Dermis blood vessel endothelial cell (primary cell): Measurements from ENCODE around the gene C12orf43. TPM values are rescaled to one million over a fixed set of nuclear protein-coding genes. Genes with fewer than 3 reads are reported as not detected.
"Not testable (repeated sequence)": the region's sequence is repeated elsewhere in the genome, so short reads cannot be mapped to it uniquely, and the experiment has no call there.

Experiments
- DNase-seq: peaks from one replicate; pipeline ENCODE4 v3.0.0; 2010
- total RNA-seq: library from RNA; depleted of rRNA; stranded (reverse); fragments of >200 nt; gene quantifications from 2 replicates; pipeline ENCODE4 v1.2.3, GENCODE V29; 2014

The C12orf43 gene, protein sequence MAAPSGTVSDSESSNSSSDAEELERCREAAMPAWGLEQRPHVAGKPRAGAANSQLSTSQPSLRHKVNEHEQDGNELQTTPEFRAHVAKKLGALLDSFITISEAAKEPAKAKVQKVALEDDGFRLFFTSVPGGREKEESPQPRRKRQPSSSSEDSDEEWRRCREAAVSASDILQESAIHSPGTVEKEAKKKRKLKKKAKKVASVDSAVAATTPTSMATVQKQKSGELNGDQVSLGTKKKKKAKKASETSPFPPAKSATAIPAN
- total RNA-seq, result 11.1 and 22.2 TPM in 2 replicates

DNA sequence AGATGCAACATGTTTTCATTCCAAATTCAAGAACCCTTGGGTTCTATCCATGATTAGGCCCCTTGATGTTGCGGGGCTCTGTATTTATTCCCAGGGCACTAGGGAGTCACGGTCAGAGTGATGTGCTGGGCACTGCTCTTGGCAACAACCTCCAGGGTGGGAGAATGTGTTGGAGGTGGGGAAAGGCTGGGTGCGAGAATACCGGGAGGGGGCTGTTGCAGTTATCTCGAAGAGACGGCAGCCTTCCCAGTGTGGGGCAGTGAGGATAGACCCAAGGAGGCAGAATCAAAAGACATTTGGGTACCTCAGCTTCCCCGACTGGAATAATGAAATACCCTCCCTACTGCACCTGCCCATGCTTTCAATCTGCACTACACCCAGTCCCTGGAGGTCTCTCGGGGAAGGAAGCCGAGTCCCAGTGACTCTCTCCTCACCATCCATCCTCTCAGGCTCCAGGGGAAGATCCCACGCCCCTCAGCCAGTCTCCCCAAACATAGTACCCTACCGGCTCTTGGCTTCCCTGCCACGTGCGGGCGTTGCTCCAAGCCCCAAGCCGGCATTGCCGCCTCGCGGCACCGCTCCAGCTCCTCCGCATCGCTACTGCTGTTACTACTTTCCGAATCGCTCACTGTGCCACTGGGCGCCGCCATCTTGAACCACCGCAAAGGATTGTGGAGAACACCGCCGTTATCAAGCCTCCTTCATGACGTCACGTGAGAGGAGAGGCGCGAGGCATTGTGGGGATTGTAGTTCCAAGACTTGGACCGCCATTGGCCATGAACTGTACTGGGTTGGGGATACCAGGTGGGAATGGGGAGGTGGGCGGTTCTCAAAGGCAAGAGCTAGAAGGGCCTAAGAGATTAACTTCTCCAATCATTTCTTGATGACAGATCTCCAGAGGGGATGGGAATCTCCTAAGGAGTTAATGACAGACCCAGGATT is at the start of gene C12orf43:
Gene C12orf43, minus strand, starts transcription at position 663 of the 942 bp plus-strand sequence. Its CDS starts 13 bp downstream, at position 650.
- peak; percentile 95 for DNase-seq

DNA sequence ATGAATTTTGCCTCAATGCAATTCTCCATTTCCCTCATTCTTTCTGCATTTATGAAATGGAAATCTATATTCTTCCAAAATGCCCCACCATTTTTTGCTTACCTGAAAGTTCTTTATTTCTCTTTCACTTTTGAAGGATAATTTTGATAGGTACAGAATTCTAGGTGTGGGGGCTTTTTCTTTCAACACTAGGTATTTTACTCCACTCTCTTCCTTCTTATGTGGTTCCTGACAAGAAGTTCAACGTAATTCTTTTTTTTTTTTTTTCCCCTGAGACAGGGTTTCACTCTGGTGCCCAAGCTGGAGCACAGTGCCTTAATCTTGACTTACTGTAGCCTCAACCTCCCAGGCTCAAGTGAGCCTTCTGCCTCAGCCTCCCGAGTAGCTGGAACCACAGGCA is 49.1 kb upstream of the C12orf43 start:
- no peak for DNase-seq

DNA sequence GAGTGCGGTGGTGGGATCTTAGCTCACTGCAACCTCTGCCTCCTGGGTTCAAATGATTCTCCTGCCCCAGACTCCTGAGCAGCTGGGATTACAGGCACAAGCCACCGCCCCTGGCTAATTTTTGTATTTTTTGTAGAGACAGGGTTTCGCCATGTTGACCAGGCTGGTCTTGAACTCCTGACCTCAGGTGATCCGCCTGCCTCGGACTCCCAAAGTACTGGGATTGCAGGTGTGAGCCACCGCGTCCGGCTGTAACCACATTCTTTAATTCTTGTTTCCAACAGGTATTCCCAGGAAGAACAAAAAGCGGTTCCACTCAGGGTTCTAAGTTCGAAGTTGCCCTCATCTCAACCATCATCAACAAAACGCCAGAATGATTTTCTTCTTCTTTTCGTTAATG is 48.3 kb upstream of the C12orf43 start:
- not testable (repeated sequence) for DNase-seq

DNA sequence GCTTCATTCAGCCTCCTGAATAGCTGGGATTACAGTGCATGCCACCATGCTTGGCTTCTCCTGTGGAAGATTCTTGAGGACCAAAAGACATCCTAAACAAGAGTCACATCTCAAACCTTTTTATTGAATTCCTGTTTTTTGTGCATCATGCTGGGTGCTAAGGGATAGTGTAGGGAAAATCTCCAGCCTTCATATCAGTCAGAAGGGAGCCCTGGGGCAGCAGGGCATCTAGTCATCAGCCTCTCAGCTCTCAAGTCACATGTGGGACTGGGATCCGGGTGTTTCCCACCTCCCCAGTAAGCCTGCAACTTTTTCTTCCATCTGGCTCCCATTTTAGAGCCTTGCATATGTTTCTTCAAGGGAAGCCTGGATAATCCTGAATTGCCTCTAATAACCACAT is 47.8 kb upstream of the C12orf43 start:
- DNase-seq, result no peak

DNA sequence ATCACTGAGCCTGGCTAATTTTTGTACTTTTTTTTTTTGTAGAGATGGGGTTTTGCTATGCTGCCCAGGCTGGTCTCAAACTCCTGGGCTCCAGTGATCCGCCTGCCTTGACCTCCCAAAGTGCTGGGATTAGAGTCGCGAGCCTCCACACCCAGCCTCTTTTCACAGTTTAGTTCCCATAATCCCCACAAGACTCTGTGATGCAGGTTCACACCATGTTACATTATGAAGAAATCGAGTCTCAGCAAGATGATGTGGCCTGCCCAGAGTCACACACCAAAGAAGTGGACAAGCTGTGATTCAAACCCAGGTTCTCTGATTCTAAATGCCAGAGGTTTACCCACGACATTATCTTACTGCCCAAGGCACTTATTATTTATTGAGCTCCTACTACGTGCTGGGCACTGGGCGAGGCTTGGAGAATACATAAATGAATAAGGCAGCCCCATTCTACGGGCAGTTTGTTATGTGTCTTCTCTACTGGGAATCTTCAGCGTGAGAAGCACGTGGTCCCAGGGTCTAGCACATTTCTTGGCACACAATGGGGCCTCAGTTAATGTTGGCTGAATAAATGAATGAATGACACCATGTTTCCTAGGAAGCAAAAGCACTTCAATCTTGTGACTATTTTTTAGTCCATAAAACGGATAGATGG is 46.2 kb upstream of the C12orf43 start:
- DNase-seq, result no peak

DNA sequence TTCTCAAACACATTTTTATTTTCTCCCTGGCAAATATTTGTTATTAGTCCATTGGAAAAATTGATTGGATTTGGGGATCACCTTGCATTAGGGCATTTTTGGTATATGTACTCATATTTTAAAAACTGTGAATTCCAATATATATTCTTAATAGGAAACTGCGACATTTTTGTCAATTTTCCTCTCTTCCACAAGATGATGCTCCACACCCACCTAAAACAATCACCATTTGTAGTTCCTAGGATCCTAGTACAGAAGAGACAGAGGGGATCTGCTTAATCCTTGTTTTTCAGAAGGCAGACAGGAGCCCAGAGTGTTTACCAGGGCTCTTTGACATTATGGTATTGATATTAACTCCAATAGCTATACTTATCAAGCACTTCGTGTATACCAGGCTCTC is 45.5 kb upstream of the C12orf43 start:
- peak; percentile 74 for DNase-seq

DNA sequence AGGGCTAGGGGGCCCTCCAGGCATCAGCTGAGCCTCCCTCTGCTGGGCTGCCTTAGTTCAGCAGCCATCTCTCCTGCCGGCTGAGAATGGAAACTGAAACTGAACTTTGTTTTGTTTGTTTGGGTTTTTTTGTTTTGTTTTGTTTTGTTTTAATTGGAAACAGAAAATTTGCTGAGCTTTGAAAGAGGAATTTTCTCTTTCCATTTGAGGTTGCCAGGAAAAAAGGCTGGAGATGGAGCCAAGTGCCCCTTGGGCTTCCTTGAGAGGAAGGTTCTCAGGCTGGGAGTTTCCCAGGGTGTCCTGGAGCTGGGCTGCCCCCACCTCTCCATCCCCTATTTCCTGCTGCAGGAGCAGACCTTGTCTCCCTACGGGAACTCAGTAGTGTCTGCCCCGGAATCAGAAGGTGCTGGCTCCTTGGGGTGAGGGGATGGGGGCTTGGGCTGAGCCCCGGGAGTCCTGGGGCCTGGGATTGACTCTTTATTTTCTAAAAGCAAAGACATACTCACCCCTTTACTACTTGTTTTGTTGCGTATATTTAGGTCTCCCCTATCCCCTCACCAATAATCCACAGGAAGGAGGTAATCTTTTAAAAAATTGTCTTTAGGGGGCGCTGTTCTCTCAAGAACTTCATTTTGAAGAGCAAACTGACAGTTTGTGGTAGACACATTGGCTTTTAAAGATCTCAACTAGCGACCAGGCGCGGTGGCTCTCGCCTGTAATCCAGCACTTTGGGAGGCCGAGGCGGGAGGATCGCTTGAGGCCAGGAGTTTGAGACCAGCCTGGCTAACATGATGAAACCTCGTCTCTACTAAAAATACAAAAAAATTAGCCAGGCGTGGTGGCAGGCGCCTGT is 44.1 kb upstream of the C12orf43 start:
- peak; percentile 79 for DNase-seq

DNA sequence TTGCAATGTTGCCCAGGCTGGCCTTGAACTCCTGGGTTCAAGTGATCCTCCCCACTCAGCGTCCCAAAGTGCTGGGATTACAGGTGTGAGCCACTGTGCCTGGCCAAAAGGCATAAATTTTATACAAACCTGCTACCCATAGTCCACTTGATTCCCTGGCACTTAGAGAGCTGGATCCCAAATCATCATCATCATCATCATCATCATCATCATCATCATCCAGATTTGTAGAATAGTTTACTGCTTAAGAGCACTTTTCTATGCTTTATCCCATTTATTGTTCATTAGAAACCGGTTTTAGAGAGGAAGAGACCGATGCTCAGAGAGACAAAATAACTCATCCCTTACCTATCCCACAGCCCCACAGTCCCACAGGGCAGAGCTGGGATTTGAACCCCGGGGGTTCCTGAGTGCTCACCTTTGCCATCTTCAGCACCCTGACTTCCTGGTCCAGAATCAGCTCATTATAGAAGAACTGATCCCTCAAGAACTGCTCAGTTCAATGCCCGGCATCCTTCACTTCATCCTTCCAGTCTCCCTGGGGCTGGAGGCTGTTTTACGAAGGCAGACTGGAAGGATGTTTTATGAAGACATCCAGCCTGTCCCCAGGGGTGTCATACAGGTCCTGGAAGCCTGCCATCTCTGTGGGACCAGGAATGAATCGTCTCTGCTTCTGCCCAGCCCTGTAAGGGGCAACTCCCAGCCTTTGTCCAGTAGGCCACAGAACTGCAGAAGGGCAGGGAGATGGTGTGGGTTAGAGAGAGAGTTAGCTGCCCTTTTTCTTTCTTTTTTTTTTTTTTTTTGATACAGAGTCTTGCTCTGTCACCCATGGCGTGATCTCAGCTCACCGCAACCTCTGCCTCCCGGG is 43.0 kb upstream of the C12orf43 start:
- no peak for DNase-seq

DNA sequence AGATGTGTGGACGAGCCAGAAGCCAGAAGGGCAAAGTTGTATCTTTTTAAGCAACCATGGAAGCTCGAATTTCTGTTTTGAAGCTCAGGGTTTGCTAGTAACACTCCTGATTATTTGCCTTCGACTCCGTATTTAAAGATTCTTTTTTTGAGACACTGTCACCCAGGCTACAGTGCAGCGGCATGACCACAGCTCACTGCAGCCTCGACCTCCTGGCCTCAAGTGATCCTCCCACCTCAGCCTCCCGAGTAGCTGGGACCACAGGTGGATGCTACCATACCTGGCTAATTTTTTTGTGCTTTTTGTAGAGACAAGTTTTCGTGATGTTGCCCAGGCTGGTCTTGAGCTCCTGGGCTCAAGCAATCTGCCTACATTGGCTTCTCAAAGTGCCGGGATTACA is 41.5 kb upstream of the C12orf43 start:
- no peak for DNase-seq

DNA sequence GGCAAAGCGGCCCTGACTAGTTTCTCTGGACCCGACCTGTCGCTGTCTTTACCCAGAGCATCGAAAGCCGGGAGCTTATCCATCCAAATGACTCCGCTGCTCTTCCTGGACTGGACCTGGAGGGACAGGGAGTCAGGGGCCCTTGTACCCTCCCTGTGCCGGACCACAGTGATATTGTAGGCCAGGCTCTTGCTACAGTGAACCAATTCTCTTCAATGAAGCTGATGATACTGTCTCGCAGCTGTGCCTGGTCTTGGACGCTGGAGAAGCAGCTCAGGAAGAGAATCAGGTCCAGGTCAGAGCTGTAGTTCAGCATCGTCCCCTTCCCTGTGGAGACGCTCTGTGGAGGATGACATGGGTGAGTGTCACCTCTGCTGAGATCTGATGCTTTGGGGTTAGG is 37.4 kb upstream of the C12orf43 start:
- no peak for DNase-seq

DNA sequence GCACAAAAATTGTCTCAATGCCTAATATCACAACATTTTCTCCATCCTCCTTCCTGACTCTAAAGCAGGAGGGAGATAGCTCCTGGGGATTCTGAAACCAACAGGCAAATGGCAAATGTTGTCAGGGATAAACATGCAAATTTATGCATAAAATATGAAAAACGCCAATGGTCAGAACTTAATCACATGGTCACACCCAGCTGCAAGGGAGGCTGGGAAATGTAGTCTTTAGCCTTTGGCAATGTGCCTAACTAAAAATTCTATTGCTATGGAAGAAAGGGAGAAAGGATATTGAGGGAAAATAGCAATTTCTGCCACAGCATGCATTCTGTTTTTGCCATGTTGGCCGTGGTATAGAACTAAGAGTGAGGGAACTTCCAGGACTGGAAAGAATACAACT is 34.4 kb upstream of the C12orf43 start:
- DNase-seq, result peak; percentile 30

DNA sequence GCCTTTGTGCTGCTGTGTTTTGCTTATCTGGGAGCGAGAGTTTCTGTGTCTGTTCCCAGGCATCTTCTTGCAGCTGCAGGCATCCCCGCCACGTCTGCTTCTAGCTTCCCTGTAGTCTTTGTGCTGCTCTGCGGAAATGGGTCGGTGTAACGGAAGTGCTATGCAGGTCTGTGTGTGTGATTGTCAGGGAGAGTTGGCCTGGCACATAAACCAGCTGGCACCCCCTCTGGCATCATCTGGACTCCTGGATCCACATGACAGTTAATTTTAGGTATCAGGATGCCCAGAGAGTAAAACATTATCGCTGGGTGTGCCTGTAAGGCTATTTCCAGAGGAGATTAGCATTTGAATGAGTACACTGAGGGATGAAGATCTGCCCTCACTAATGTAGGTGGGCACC is 32.2 kb upstream of the C12orf43 start:
- DNase-seq, result peak; percentile 37

DNA sequence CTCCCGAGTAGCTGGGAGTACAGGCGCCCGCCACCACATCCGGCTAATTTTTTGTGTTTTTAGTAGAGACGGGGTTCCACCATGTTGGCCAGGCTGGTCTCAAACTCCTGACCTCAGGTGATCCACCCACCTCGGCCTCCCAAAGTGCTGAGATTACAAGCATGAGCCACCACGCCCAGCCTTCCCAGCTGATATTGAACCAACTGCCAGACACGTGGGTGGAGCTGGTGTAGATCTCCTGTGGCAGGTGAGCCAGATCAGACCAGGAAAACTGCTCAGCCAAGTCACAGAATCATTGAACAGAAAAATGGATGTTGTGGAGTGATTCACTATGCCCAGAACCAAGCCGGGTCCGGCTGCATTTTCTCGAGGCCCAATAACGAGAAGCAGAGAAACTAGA is 31.1 kb upstream of the C12orf43 start:
- not testable (repeated sequence) for DNase-seq

DNA sequence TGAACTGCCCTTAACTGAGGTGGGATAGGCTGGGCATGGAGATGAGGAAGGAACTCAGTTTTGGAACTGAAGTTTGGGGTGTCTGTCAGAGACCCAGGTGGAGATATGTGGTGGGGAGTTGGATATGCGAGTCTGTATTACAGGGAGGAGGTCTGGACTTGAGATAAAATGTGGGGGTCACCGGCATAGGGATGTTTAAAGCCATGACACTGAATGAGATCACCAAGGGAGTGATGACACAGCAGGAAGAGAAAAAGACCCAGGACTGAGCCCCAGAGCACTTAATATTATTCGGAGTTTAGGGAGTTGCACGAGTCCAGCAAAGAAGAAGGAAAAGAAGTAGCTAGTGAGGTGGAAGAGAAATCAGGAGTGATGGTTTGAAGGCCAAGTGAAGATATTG is 26.8 kb upstream of the C12orf43 start:
- DNase-seq, result no peak

DNA sequence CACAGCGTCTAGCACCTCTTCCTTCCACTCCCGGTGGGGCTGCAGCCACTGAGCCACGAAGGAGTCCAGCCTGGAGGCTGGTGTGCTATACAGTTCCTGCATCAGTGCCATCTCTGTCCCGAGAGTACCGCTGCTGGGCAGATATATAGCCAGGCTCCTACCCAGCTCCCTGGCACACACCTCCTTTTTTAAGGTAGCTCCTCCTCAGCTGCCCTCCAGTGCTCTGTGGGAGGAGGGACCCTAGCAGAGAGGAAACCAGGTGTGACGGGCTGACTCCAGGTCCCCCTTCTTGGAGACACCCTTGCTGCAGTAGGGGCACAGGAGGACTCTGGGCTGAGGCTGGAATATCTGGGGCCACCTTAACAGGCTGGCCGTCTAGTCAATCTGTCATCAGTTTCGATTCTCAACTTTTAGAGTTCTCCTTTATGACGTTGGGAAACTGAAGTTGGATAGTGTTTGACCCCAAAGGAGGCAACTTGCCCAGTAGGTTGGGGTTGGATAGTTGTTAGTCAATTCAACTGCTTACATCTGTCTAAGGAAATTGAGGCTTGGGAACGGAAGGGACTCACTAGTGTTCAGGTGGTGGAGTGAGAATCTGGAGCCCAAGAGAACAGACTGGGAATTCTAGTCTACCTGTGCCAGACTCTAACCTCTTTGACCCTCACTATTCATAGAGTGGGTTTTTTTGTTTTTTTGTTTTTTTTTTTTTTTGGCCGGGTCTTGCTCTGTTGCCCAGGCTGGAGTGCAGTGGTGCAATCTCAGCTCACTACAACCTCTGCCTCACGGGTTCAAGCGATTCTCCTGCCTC is 22.8 kb upstream of the C12orf43 start, which contains the start of gene OASL:
Gene OASL, minus strand, starts transcription at position 386 of the 808 bp plus-strand sequence. Its CDS starts 275 bp downstream, at position 111.
- peak; percentile 23 for DNase-seq

DNA sequence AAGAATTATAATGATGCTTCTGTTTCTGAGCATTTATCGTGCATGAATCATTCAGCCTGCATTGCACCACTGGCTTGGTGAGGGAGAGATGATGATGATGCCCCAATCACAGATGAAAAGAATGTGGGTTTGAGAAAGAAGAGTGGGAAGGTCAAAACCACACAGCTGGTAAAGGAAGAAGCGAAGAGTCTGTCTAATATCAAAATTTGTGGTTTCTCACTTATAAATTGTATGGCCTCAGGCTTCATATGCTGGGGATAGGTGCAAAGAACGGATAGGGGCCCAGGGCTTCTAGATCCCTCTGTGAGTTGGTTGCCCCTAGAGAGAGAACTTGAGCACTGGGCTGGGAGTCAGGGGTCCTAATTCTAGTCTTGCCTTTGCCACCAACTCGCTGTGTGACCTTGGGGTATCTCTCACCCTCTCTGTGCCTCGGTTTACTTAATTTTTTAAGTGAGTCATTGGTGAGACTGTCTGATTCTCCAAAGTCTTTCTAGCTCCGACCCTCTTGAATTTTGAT is 20.6 kb upstream of the C12orf43 start:
- DNase-seq, result no peak

DNA sequence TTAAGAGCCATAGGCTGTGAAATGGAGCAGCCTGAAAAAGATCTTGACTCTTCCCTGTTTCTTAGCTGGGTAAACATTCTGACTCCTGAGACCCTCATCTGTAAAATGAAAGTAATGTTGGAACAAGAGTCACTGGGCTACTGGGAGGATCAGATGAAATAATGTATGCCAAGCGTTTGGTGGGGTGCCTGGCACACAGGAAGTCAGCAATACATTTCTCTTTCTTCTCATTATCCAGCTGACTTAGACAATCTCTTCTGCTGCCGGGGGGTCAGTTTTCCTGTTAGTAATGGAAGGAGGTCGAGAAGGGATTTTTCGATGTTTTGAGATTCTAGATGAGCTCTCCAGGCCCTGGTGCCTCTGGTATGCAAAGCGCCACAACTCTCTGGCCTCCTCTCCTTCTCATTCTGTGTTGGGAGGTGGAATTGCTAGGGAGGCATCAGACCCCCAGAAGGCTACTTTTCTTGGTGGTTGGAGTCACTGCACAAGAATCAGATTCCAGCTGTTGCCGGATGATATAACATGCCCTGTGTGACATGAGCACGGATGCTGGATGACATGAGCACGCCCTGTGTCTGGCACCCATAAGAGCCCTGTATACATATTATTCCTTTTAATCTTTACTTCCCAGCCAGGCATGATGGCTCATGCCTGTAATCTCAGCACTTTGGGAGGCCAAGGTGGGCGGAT is 18.5 kb upstream of the C12orf43 start:
- DNase-seq, result no peak

DNA sequence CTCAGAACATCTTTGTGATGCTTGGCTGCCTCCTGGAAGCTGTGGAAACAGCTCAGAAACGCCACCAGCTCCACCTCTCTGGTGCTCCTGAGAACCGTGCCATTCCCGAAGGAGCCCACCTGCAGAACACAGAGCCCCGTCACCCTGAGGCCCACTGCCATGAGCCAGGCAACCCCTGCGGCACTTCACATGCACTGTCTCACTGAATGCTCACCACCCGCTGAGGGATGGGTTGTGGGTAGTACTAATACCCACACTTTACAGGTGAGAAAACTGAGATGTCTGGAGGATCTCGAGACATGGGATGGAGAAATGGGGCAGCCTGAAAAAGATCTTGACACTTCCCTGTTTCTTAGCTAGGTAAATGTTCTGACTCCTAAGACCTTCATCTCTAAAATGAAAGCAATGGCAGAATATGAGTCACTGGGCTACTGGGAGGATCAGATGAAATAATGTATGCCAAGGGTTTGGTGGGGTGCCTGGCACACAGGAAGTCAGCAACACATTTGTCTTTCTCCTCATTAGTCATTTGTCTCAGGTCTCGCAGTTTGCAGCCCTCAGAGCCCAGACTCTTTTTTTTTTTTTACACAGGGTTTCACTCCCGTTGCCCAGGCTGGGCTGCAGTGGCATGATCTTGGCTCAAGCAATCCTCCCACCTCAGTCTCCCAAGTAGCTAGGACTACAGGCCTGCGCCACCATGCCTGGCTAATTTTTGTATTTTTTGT is 17.5 kb upstream of the C12orf43 start:
- DNase-seq, result no peak
